Hepatocyte (in vitro differentiated cells): ENCODE data around the gene ARFIP1. TPM values are rescaled to one million over a fixed set of nuclear protein-coding genes. Genes with fewer than 3 reads are reported as not detected.

Experiments
- DNase-seq: peaks from one replicate; pipeline ENCODE4 v3.0.0-alpha.2; 2016; ENCODE audit warnings: low spot score
- H2AFZ ChIP-seq: fragments of 200-600 bp; sonication (generic); 2 replicates; pipeline ENCODE4 v1.6.0; 2016; ENCODE audit warnings: antibody characterized with exemption, mild to moderate bottlenecking
- H3K27ac ChIP-seq: fragments of 200-600 bp; sonication (generic); 2 replicates; pipeline ENCODE4 v1.5.1; 2016; ENCODE audit warnings: mild to moderate bottlenecking
- H3K27me3 ChIP-seq: fragments of 200-600 bp; sonication (generic); 2 replicates; pipeline ENCODE4 v1.6.1; 2016
- H3K36me3 ChIP-seq: fragments of 200-600 bp; sonication (generic); replicated peaks from 2 replicates; pipeline ENCODE4 v1.5.1; 2016; ENCODE audit warnings: low read depth; ENCODE audit not compliant: insufficient read depth
- H3K4me1 ChIP-seq: fragments of 200-600 bp; sonication (generic); 2 replicates; pipeline ENCODE4 v1.5.1; 2016; ENCODE audit warnings: mild to moderate bottlenecking, moderate library complexity; ENCODE audit not compliant: insufficient read depth
- H3K4me2 ChIP-seq: fragments of 200-600 bp; sonication (generic); 2 replicates; pipeline ENCODE4 v1.6.0; 2016
- H3K4me3 ChIP-seq: fragments of 200-600 bp; sonication (generic); 2 replicates; pipeline ENCODE4 v1.5.1; 2016; ENCODE audit warnings: mild to moderate bottlenecking
- H3K79me2 ChIP-seq: fragments of 200-600 bp; sonication (generic); 2 replicates; pipeline ENCODE4 v1.6.0; 2017; ENCODE audit warnings: mild to moderate bottlenecking
- H3K9me2 ChIP-seq: fragments of 200-600 bp; sonication (generic); replicated peaks from 2 replicates; pipeline ENCODE4 v1.6.0; 2017; ENCODE audit warnings: mild to moderate bottlenecking; ENCODE audit not compliant: insufficient read depth
- H3K9me3 ChIP-seq: fragments of 200-600 bp; sonication (generic); 2 replicates; pipeline ENCODE4 v1.5.1; 2016; ENCODE audit warnings: low read depth, mild to moderate bottlenecking
- H4K20me1 ChIP-seq: fragments of 200-600 bp; sonication (generic); 2 replicates; pipeline ENCODE4 v1.6.0; 2016; ENCODE audit warnings: mild to moderate bottlenecking; ENCODE audit not compliant: insufficient read depth, poor library complexity, severe bottlenecking
- CTCF ChIP-seq: fragments of 200-600 bp; sonication (generic); IDR thresholded peaks from 2 replicates; pipeline ENCODE4 v1.5.1; 2016; ENCODE audit warnings: antibody characterized with exemption, mild to moderate bottlenecking; ENCODE audit not compliant: poor library complexity
- EZH2 ChIP-seq: fragments of 200-600 bp; sonication (generic); IDR thresholded peaks from 2 replicates; pipeline ENCODE4 v1.6.1; 2016; ENCODE audit warnings: antibody characterized with exemption, mild to moderate bottlenecking, borderline replicate concordance
- EZH2phosphoT487 ChIP-seq: fragments of 200-600 bp; sonication (generic); IDR thresholded peaks from one replicate; pipeline ENCODE4 v1.6.1; 2018; ENCODE audit warnings: antibody characterized with exemption, mild to moderate bottlenecking, low read depth, moderate library complexity; ENCODE audit not compliant: unreplicated experiment, severe bottlenecking
- WGBS: methylation state at CpG from one replicate; pipeline ENCODE4 v1.1.6; 2016; ENCODE audit warnings: low lambda C conversion rate; ENCODE audit errors: missing lambda C conversion rate; 5-methylcytosine and 5-hydroxymethylcytosine counted together
- polyA plus RNA-seq: library from polyadenylated mRNA; unstranded; fragments of >200 nt; fragmentation: Nextera tagmentation; extraction: Ambion mirVana; gene quantifications from 2 replicates; pipeline ENCODE4 v1.2.1, GENCODE V29; 2016
- total RNA-seq: library from RNA; depleted of rRNA; stranded (reverse); fragments of >200 nt; gene quantifications from 2 replicates; pipeline ENCODE4 v1.2.3, GENCODE V29; 2014

ARFIP1 gene
- total and polyA plus RNA-seq, 2 experiments from 2014 or later = 21.7 to 39.1 TPM

GRCh38 chr4:152945639-152946038 lies 165.9 kb downstream of the ARFIP1 start:
- peak overlapping the region; percentile 21 for H3K27ac ChIP-seq
- peaks cover 7% of the 10 kb centered on the region for H3K4me1 ChIP-seq
- H4K20me1 ChIP-seq = no peaks in the 10 kb centered on the region
- no peaks in the 10 kb centered on the region for H3K9me2 ChIP-seq
- H3K4me3 ChIP-seq = no peak overlapping the region
- WGBS = 97% methylated on average over 9 of the region's 9 CpGs
- H3K79me2 ChIP-seq = peaks cover 15% of the 10 kb centered on the region
- H3K27me3 ChIP-seq = no peaks in the 10 kb centered on the region
- H3K4me2 ChIP-seq = no peak overlapping the region
- DNase-seq = no peak
- no peaks in the 10 kb centered on the region for H3K9me3 ChIP-seq
- no peak overlapping the region for H2AFZ ChIP-seq
- no peaks in the 10 kb centered on the region for H3K36me3 ChIP-seq
- TF ChIP-seq EZH2 (no peak), EZH2phosphoT487 (no peak), CTCF (no peak)

- H3K36me3 ChIP-seq = no peaks in the 10 kb centered on the region
- no peaks in the 10 kb centered on the region for H3K27me3 ChIP-seq
- no peak overlapping the region for H3K4me2 ChIP-seq
- TF ChIP-seq EZH2phosphoT487 (no peak), CTCF (no peak), EZH2 (no peak)
- no peaks in the 10 kb centered on the region for H3K9me2 ChIP-seq
- H3K4me1 ChIP-seq = peaks cover 7% of the 10 kb centered on the region
- DNase-seq = no peak
- H4K20me1 ChIP-seq = no peaks in the 10 kb centered on the region
- peaks cover 15% of the 10 kb centered on the region for H3K79me2 ChIP-seq
- no peak overlapping the region for H3K4me3 ChIP-seq
- H3K27ac ChIP-seq = no peak overlapping the region
- WGBS = 82% methylated on average over 4 of the region's 4 CpGs
- no peak overlapping the region for H2AFZ ChIP-seq
- no peaks in the 10 kb centered on the region for H3K9me3 ChIP-seq
Observed at GRCh38 chr4:152946446-152946845, 166.7 kb downstream of the ARFIP1 start.

GRCh38 chr4:152947311-152947710 lies 167.6 kb downstream of the ARFIP1 start:
- Histone ChIP-seq H2AFZ (no peak overlapping the region), H3K9me3 (no peaks in the 10 kb centered on the region), H3K36me3 (no peaks in the 10 kb centered on the region), H3K27me3 (no peaks in the 10 kb centered on the region), H4K20me1 (no peaks in the 10 kb centered on the region), H3K79me2 (peaks cover 19% of the 10 kb centered on the region), H3K4me3 (no peak overlapping the region), H3K4me2 (no peak overlapping the region), H3K4me1 (peaks cover 11% of the 10 kb centered on the region), H3K27ac (no peak overlapping the region), H3K9me2 (no peaks in the 10 kb centered on the region)
- no peak for TF ChIP-seq EZH2phosphoT487
- TF ChIP-seq CTCF = no peak
- no peak for TF ChIP-seq EZH2
- no peak for DNase-seq
- 86% methylated on average over 2 of the region's 2 CpGs for WGBS

GRCh38 chr4:152949930-152950329 lies 170.2 kb downstream of the ARFIP1 start:
- H3K9me3 ChIP-seq = no peaks in the 10 kb centered on the region
- TF ChIP-seq EZH2phosphoT487 (no peak), EZH2 (no peak), CTCF (no peak)
- no peak overlapping the region for H3K4me3 ChIP-seq
- DNase-seq = no peak
- H3K79me2 ChIP-seq = peaks cover 23% of the 10 kb centered on the region
- H3K9me2 ChIP-seq = no peaks in the 10 kb centered on the region
- 66% methylated on average over 8 of the region's 8 CpGs for WGBS
- H3K4me2 ChIP-seq = no peak overlapping the region
- no peaks in the 10 kb centered on the region for H3K27me3 ChIP-seq
- H3K4me1 ChIP-seq = peaks cover 4% of the 10 kb centered on the region
- H4K20me1 ChIP-seq = no peaks in the 10 kb centered on the region
- H2AFZ ChIP-seq = no peak overlapping the region
- no peaks in the 10 kb centered on the region for H3K36me3 ChIP-seq
- H3K27ac ChIP-seq = no peak overlapping the region
